DMS79 (cell line): Measurements from ENCODE around the gene ZNF485.
"Not testable (repeated sequence)": the region's sequence is repeated elsewhere in the genome, so short reads cannot be mapped to it uniquely, and the experiment has no call there.

Experiments
- DNase-seq: peaks from one replicate; lab custom pipeline; 2025; lab: John Stamatoyannopoulos, UW

ZNF485 gene

GRCh38 chr10:43605850-43606322 is 352 bp upstream of the ZNF485 start:
- DNase-seq: no peak

- DNase-seq: no peak
Measured at GRCh38 chr10:43607199-43607573, 948 bp downstream of the ZNF485 start.

GRCh38 chr10:43610636-43611035 is 4.4 kb downstream of the ZNF485 start:
- DNase-seq: no peak

GRCh38 chr10:43616697-43617370 is 10.6 kb downstream of the ZNF485 start:
- no peak for DNase-seq

GRCh38 chr10:43619368-43619767 is 13.1 kb downstream of the ZNF485 start:
- no peak for DNase-seq

GRCh38 chr10:43622038-43622437 is 15.8 kb downstream of the ZNF485 start:
- no peak for DNase-seq

GRCh38 chr10:43623351-43623750 is 17.1 kb downstream of the ZNF485 start:
- peak; percentile 2 for DNase-seq

- no peak for DNase-seq
Measured at GRCh38 chr10:43627942-43628341, 21.7 kb downstream of the ZNF485 start.

- DNase-seq: no peak
Measured at GRCh38 chr10:43628956-43629355, 22.7 kb downstream of the ZNF485 start.

- DNase-seq: not testable (repeated sequence)
Measured at GRCh38 chr10:43635816-43636215, 29.6 kb downstream of the ZNF485 start.

- no peak for DNase-seq
Measured at GRCh38 chr10:43640603-43641002, 34.4 kb downstream of the ZNF485 start.

GRCh38 chr10:43644252-43644651 is 38.0 kb downstream of the ZNF485 start:
- no peak for DNase-seq

GRCh38 chr10:43645866-43646265 is 39.6 kb downstream of the ZNF485 start:
- DNase-seq: no peak

- no peak for DNase-seq
Measured at GRCh38 chr10:43647576-43647975, 41.3 kb downstream of the ZNF485 start.

GRCh38 chr10:43648095-43648397 is 41.8 kb downstream of the ZNF485 start:
- DNase-seq: no peak

- peak; percentile 5 for DNase-seq
Measured at GRCh38 chr10:43648398-43649184, 42.4 kb downstream of the ZNF485 start, which contains the start of gene ZNF32. Gene ZNF32, minus strand, starts transcription at chr10:43648881. Its CDS starts 2,748 bp downstream, at chr10:43646133.

GRCh38 chr10:43649185-43649523 is 42.9 kb downstream of the ZNF485 start:
- DNase-seq: no peak

GRCh38 chr10:43653746-43654145 is 47.5 kb downstream of the ZNF485 start:
- no peak for DNase-seq

- no peak for DNase-seq
Measured at GRCh38 chr10:43655311-43655710, 49.1 kb downstream of the ZNF485 start.

GRCh38 chr10:43658227-43658626 is 52.0 kb downstream of the ZNF485 start:
- DNase-seq: no peak

- DNase-seq: no peak
Measured at GRCh38 chr10:43665054-43665453, 58.8 kb downstream of the ZNF485 start.

- no peak for DNase-seq
Measured at GRCh38 chr10:43666552-43666951, 60.3 kb downstream of the ZNF485 start.

- no peak for DNase-seq
Measured at GRCh38 chr10:43667317-43667731, 61.1 kb downstream of the ZNF485 start.
